ENCODE results near the gene GSTM2.

GSTM2 gene

GRCh38 chr1:109631513-109632505 lies 36.0 kb upstream of the GSTM2 start:
- peaks cover 6% of the 10 kb centered on the region for H3K4me1 ChIP-seq (ENCODE audit: control insufficient read depth, insufficient read depth, low read length)
- H3K9ac ChIP-seq (ENCODE audit: low read depth, low read length) = no peak overlapping the region
- no peaks in the 10 kb centered on the region for H3K27me3 ChIP-seq (ENCODE audit: control insufficient read depth, insufficient read depth, low read length)
- peaks cover 49% of the 10 kb centered on the region for H3K36me3 ChIP-seq (ENCODE audit: control insufficient read depth, insufficient read depth, low read length)
- no peaks in the 10 kb centered on the region for H3K9me3 ChIP-seq (ENCODE audit: control insufficient read depth, insufficient read depth, low read length)
- H3K4me3 ChIP-seq (ENCODE audit: low read depth, low read length) = no peak overlapping the region

GRCh38 chr1:109632671-109633346 lies 35.0 kb upstream of the GSTM2 start:
- H3K4me1 ChIP-seq (ENCODE audit: control insufficient read depth, insufficient read depth, low read length) = peaks cover 6% of the 10 kb centered on the region
- H3K9ac ChIP-seq (ENCODE audit: low read depth, low read length) = no peak overlapping the region
- no peaks in the 10 kb centered on the region for H3K9me3 ChIP-seq (ENCODE audit: control insufficient read depth, insufficient read depth, low read length)
- H3K4me3 ChIP-seq (ENCODE audit: low read depth, low read length) = no peak overlapping the region
- no peaks in the 10 kb centered on the region for H3K27me3 ChIP-seq (ENCODE audit: control insufficient read depth, insufficient read depth, low read length)
- peaks cover 39% of the 10 kb centered on the region for H3K36me3 ChIP-seq (ENCODE audit: control insufficient read depth, insufficient read depth, low read length)

DNA sequence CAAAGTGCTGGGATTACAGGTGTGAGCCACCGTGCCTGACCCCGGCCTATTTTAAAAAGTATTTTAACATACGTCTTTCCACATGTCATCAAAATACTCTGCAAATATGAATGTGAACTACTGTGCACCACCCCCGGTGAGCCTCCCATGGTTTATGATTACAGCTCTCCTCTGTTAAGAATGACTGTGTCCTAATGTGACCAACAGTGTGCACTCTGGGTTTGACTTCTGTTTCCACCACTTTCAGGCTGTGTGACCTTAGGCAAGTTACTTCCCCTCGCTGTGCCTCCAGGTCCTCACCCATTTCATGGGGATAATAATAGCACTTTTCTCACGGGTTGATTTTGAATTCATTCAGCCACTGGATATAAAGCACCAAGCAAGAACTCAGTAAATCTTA lies 33.6 kb upstream of the GSTM2 start:
- peaks cover 24% of the 10 kb centered on the region for H3K36me3 ChIP-seq (ENCODE audit: control insufficient read depth, insufficient read depth, low read length)
- H3K27me3 ChIP-seq (ENCODE audit: control insufficient read depth, insufficient read depth, low read length) = no peaks in the 10 kb centered on the region
- no peaks in the 10 kb centered on the region for H3K9me3 ChIP-seq (ENCODE audit: control insufficient read depth, insufficient read depth, low read length)
- H3K4me3 ChIP-seq (ENCODE audit: low read depth, low read length) = no peak overlapping the region
- no peak overlapping the region for H3K9ac ChIP-seq (ENCODE audit: low read depth, low read length)
- H3K4me1 ChIP-seq (ENCODE audit: control insufficient read depth, insufficient read depth, low read length) = peaks cover 6% of the 10 kb centered on the region

DNA sequence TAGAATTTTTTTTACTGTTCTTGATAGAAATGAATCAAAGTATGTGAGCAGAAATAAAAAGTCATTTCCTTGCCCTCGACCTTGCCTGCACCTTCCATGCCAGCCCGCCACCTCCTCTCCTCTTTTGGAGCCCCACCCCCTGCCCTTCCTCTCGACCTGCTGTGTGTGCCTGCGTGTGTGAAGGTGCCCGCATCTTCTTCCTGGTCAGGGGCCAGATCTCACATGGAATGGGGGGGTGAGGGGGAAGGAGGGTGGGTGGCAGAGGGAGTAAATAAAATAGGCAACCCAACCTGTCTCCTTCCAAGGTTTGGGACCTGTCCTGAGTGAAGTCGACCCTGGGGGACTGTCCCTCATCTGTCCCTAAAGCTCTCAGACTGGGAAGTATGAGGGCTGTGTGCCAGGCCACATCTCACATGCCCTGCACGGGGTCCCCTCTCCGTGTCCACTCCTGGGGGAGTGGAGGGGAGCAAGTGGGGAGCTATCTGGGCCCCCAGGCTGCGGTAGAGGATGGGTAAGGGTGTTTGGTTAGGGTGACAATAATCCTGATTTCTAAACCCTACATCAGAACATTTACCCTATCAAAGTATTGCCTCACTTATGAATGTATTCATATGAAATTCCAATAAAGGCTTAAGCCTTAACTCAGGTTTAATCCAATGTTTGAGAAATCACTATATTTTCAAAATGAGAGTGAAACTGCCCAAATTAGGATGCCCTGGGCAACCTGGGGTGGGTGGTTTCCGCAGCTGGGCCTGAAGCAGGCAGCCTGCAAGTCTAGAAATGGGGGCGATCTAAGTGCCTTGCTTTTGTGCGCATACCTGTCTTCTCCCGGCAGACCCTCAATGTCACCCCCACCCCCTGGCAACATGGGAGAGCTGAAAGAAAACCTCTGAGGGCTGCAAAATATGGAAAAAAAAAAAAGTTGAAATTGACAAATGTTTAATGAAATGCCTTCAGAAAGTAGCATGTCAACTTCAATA lies 32.8 kb upstream of the GSTM2 start:
- H3K9ac ChIP-seq (ENCODE audit: low read depth, low read length) = no peak overlapping the region
- no peak overlapping the region for H3K4me3 ChIP-seq (ENCODE audit: low read depth, low read length)
- peaks cover 6% of the 10 kb centered on the region for H3K4me1 ChIP-seq (ENCODE audit: control insufficient read depth, insufficient read depth, low read length)
- no peaks in the 10 kb centered on the region for H3K9me3 ChIP-seq (ENCODE audit: control insufficient read depth, insufficient read depth, low read length)
- peaks cover 17% of the 10 kb centered on the region for H3K36me3 ChIP-seq (ENCODE audit: control insufficient read depth, insufficient read depth, low read length)
- no peaks in the 10 kb centered on the region for H3K27me3 ChIP-seq (ENCODE audit: control insufficient read depth, insufficient read depth, low read length)

DNA sequence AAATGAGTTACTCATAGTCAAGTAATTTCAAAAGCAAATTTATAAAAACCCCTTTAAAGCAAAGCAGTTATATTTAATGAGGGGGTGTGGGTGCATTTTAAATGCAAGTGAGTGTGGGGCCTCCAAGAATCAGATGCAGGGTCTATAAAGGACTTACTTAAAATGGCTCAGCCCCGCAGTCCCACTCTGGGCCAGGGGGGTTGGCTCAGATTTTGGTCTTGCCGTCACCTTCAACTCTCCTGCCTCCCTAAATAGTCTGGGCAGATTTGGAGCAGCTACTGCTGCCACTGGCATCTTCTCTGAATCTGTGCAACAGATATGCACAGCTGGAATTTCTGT lies 32.0 kb upstream of the GSTM2 start:
- Histone ChIP-seq H3K36me3 (ENCODE audit: control insufficient read depth, insufficient read depth, low read length) (peaks cover 12% of the 10 kb centered on the region), H3K27me3 (ENCODE audit: control insufficient read depth, insufficient read depth, low read length) (no peaks in the 10 kb centered on the region), H3K4me3 (ENCODE audit: low read depth, low read length) (no peak overlapping the region), H3K9me3 (ENCODE audit: control insufficient read depth, insufficient read depth, low read length) (no peaks in the 10 kb centered on the region), H3K4me1 (ENCODE audit: control insufficient read depth, insufficient read depth, low read length) (peaks cover 6% of the 10 kb centered on the region), H3K9ac (ENCODE audit: low read depth, low read length) (no peak overlapping the region)

GRCh38 chr1:109636201-109636952 lies 31.5 kb upstream of the GSTM2 start:
- peaks cover 2% of the 10 kb centered on the region for H3K27me3 ChIP-seq (ENCODE audit: control insufficient read depth, insufficient read depth, low read length)
- H3K4me1 ChIP-seq (ENCODE audit: control insufficient read depth, insufficient read depth, low read length) = peaks cover 6% of the 10 kb centered on the region

DNA sequence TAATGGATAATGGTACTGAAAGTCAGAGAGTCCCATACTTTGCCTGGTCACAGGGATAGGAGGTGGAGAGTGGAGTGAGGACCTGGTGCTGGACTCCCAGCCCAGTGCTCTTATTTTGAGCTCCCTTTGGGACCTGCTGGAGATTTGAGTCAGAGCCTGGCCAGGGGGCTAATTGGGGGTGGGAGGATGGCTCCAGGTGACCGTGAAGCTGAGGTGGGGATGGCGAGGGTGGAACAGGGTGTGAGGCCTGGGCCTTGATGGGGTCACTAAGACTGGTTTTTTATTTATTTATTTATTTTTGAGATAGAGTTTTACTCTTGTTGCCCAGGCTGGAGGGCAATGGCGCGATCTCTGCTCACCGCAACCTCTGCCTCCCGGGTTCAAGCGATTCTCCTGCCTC lies 30.4 kb upstream of the GSTM2 start:
- Histone ChIP-seq H3K9ac (ENCODE audit: low read depth, low read length) (no peak overlapping the region), H3K4me1 (ENCODE audit: control insufficient read depth, insufficient read depth, low read length) (peaks cover 6% of the 10 kb centered on the region), H3K9me3 (ENCODE audit: control insufficient read depth, insufficient read depth, low read length) (no peaks in the 10 kb centered on the region), H3K4me3 (ENCODE audit: low read depth, low read length) (no peak overlapping the region), H3K36me3 (ENCODE audit: control insufficient read depth, insufficient read depth, low read length) (no peaks in the 10 kb centered on the region), H3K27me3 (ENCODE audit: control insufficient read depth, insufficient read depth, low read length) (peaks cover 4% of the 10 kb centered on the region)

More at GRCh38 chr1:109636201-109636952, 31.5 kb upstream of the GSTM2 start:
- no peaks in the 10 kb centered on the region for H3K9me3 ChIP-seq (ENCODE audit: control insufficient read depth, insufficient read depth, low read length)
- H3K9ac ChIP-seq (ENCODE audit: low read depth, low read length) = no peak overlapping the region
- no peak overlapping the region for H3K4me3 ChIP-seq (ENCODE audit: low read depth, low read length)
- H3K36me3 ChIP-seq (ENCODE audit: control insufficient read depth, insufficient read depth, low read length) = peaks cover 7% of the 10 kb centered on the region

DNA sequence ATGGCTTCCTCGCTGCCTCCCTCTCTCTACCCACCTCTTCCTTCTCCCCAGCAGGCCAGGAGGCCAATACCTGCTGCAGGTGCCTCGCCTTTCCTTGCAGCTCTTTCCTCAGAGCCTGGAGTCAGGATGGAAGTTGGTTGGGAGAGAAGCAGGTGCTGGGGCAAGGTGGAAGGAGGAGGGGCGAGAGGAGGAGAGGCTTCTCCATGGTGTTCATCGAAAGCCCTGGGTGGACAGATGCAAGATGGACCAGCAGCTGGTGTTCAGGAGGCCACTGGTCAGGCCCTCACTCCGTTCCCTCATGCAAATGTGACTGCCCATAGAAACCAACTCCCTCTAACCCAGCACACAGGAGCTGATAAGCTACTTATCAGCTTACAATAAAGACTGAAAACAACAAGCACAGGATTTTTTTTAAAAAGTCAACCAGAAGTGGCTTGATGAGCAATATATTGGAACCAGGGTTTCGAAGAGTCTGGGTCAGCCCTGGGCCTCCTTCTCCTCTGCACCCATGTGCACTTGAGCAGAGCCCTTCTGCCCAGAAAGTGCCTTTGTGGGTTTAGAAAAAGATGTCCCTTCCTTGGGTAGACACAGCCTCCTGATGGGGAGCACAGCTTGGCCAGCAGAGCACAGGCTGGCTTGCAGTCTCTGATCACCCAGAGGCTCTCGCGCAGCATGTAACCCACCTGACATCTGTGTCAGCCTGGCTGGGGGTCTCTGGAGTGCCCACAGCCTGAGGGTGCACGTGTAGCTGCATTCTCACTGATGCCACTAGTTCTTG lies 28.6 kb upstream of the GSTM2 start:
- H3K36me3 ChIP-seq (ENCODE audit: control insufficient read depth, insufficient read depth, low read length) = no peaks in the 10 kb centered on the region
- no peaks in the 10 kb centered on the region for H3K9me3 ChIP-seq (ENCODE audit: control insufficient read depth, insufficient read depth, low read length)
- H3K9ac ChIP-seq (ENCODE audit: low read depth, low read length) = no peak overlapping the region
- peaks cover 10% of the 10 kb centered on the region for H3K27me3 ChIP-seq (ENCODE audit: control insufficient read depth, insufficient read depth, low read length)
- H3K4me3 ChIP-seq (ENCODE audit: low read depth, low read length) = no peak overlapping the region
- H3K4me1 ChIP-seq (ENCODE audit: control insufficient read depth, insufficient read depth, low read length) = peaks cover 6% of the 10 kb centered on the region

GRCh38 chr1:109639841-109640184 lies 28.0 kb upstream of the GSTM2 start:
- Histone ChIP-seq H3K4me3 (ENCODE audit: low read depth, low read length) (no peak overlapping the region), H3K36me3 (ENCODE audit: control insufficient read depth, insufficient read depth, low read length) (no peaks in the 10 kb centered on the region), H3K9ac (ENCODE audit: low read depth, low read length) (no peak overlapping the region), H3K9me3 (ENCODE audit: control insufficient read depth, insufficient read depth, low read length) (no peaks in the 10 kb centered on the region), H3K27me3 (ENCODE audit: control insufficient read depth, insufficient read depth, low read length) (peaks cover 10% of the 10 kb centered on the region), H3K4me1 (ENCODE audit: control insufficient read depth, insufficient read depth, low read length) (peaks cover 6% of the 10 kb centered on the region)

DNA sequence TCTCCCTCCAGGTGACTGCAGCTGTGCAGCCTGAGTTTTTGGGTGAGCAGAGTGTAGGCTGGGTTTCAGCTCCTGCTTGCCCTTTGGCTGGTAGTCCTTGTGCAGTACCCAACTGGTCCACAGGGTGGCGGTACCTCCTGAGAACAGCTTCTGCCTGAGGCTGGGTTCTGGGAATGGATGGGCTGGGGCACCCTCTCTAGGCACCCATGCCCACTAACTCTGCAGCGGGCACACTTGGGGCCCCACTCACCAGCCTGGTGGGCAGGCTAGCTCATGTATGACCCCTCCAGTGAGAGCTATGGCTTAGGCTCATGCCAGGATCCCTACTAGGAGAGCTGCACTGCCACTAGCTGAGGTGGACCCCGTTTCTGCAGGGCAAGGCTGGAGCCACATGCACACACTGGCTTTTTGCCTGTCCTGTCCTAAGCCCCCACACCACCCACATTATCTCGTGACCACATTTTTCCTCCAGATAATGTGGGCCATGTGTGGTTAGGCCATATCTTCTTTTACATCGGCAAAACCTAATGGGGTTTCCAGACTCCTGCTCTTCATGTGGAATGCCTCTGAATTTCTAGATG lies 27.5 kb upstream of the GSTM2 start:
- Histone ChIP-seq H3K27me3 (ENCODE audit: control insufficient read depth, insufficient read depth, low read length) (peaks cover 10% of the 10 kb centered on the region), H3K36me3 (ENCODE audit: control insufficient read depth, insufficient read depth, low read length) (no peaks in the 10 kb centered on the region), H3K4me3 (ENCODE audit: low read depth, low read length) (no peak overlapping the region), H3K9me3 (ENCODE audit: control insufficient read depth, insufficient read depth, low read length) (no peaks in the 10 kb centered on the region), H3K4me1 (ENCODE audit: control insufficient read depth, insufficient read depth, low read length) (peaks cover 6% of the 10 kb centered on the region), H3K9ac (ENCODE audit: low read depth, low read length) (no peak overlapping the region)
